GM21423 (cell line): Measurements from ENCODE around the gene NBAS.
"Not testable (repeated sequence)": the region's sequence is repeated elsewhere in the genome, so short reads cannot be mapped to it uniquely, and the experiment has no call there.

Experiments
- ATAC-seq: cut with Tn5 transposase; IDR thresholded peaks from one replicate; pipeline ENCODE4 v1.9.1; 2021; ENCODE audit warnings: mild to moderate bottlenecking, moderate library complexity; ENCODE audit not compliant: unreplicated experiment

The NBAS gene

GRCh38 chr2:15561574-15562344 is 625 bp upstream of the NBAS start:
- ATAC-seq = peak; percentile 26

GRCh38 chr2:15560140-15560987 is 770 bp downstream of the NBAS start:
- ATAC-seq = peak; percentile 27

- ATAC-seq = no peak
Observed at GRCh38 chr2:15559379-15560139, 1.6 kb downstream of the NBAS start.

GRCh38 chr2:15557887-15558311 is 3.2 kb downstream of the NBAS start:
- no peak for ATAC-seq

GRCh38 chr2:15556311-15556930 is 4.7 kb downstream of the NBAS start:
- no peak for ATAC-seq

GRCh38 chr2:15555760-15556193 is 5.4 kb downstream of the NBAS start:
- no peak for ATAC-seq

GRCh38 chr2:15554525-15555218 is 6.5 kb downstream of the NBAS start:
- ATAC-seq = no peak

GRCh38 chr2:15553951-15554350 is 7.2 kb downstream of the NBAS start:
- ATAC-seq = no peak

- ATAC-seq = no peak
Observed at GRCh38 chr2:15553519-15553918, 7.6 kb downstream of the NBAS start.

GRCh38 chr2:15548974-15549373 is 12.2 kb downstream of the NBAS start:
- no peak for ATAC-seq

- ATAC-seq = no peak
Observed at GRCh38 chr2:15547115-15547876, 13.8 kb downstream of the NBAS start.

- no peak for ATAC-seq
Observed at GRCh38 chr2:15546297-15547098, 14.6 kb downstream of the NBAS start.

- ATAC-seq = no peak
Observed at GRCh38 chr2:15544227-15544626, 16.9 kb downstream of the NBAS start.

- ATAC-seq = no peak
Observed at GRCh38 chr2:15543541-15543940, 17.6 kb downstream of the NBAS start.

GRCh38 chr2:15543053-15543452 is 18.1 kb downstream of the NBAS start:
- no peak for ATAC-seq

GRCh38 chr2:15542269-15542668 is 18.9 kb downstream of the NBAS start:
- not testable (repeated sequence) for ATAC-seq

- peak; percentile 30 for ATAC-seq
Observed at GRCh38 chr2:15540523-15540922, 20.6 kb downstream of the NBAS start.

- peak; percentile 83 for ATAC-seq
Observed at GRCh38 chr2:15539999-15540398, 21.1 kb downstream of the NBAS start.

- ATAC-seq = no peak
Observed at GRCh38 chr2:15538792-15539191, 22.3 kb downstream of the NBAS start.
